HG03521 (cell line): ENCODE data around the gene ERCC3.
"Not testable (repeated sequence)": the region's sequence is repeated elsewhere in the genome, so short reads cannot be mapped to it uniquely, and the experiment has no call there.

ENCODE experiments used
- ATAC-seq: cut with Tn5 transposase; IDR thresholded peaks from one replicate; pipeline ENCODE4 v1.9.1; 2021; ENCODE audit warnings: mild to moderate bottlenecking, moderate library complexity; ENCODE audit not compliant: unreplicated experiment

ERCC3 gene

GRCh38 chr2:127280693-127281092 is 13.3 kb downstream of the ERCC3 start:
- no peak for ATAC-seq

- no peak for ATAC-seq
Observed at GRCh38 chr2:127279781-127280180, 14.2 kb downstream of the ERCC3 start.

- ATAC-seq: no peak
Observed at GRCh38 chr2:127278959-127279358, 15.0 kb downstream of the ERCC3 start.

- no peak for ATAC-seq
Observed at GRCh38 chr2:127277028-127277427, 16.9 kb downstream of the ERCC3 start.

- no peak for ATAC-seq
Observed at GRCh38 chr2:127275789-127276188, 18.2 kb downstream of the ERCC3 start.

GRCh38 chr2:127275356-127275755 is 18.6 kb downstream of the ERCC3 start:
- ATAC-seq: no peak

GRCh38 chr2:127270663-127271062 is 23.3 kb downstream of the ERCC3 start:
- ATAC-seq: no peak

- no peak for ATAC-seq
Observed at GRCh38 chr2:127261804-127262406, 32.0 kb downstream of the ERCC3 start.

- ATAC-seq: no peak
Observed at GRCh38 chr2:127259355-127259754, 34.6 kb downstream of the ERCC3 start.

GRCh38 chr2:127256866-127257265 is 37.1 kb downstream of the ERCC3 start:
- no peak for ATAC-seq

- no peak for ATAC-seq
Observed at GRCh38 chr2:127256381-127256780, 37.6 kb downstream of the ERCC3 start.

- ATAC-seq: no peak
Observed at GRCh38 chr2:127255721-127256120, 38.2 kb downstream of the ERCC3 start.

- ATAC-seq: no peak
Observed at GRCh38 chr2:127255146-127255545, 38.8 kb downstream of the ERCC3 start.

GRCh38 chr2:127254386-127254981 is 39.5 kb downstream of the ERCC3 start:
- ATAC-seq: no peak

- ATAC-seq: not testable (repeated sequence)
Observed at GRCh38 chr2:127241184-127241583, 52.8 kb downstream of the ERCC3 start.

GRCh38 chr2:127239395-127239794 is 54.5 kb downstream of the ERCC3 start:
- no peak for ATAC-seq

GRCh38 chr2:127237768-127238167 is 56.2 kb downstream of the ERCC3 start:
- ATAC-seq: not testable (repeated sequence)

- ATAC-seq: no peak
Observed at GRCh38 chr2:127235082-127235702, 58.8 kb downstream of the ERCC3 start.

GRCh38 chr2:127233710-127234109 is 60.2 kb downstream of the ERCC3 start:
- no peak for ATAC-seq

GRCh38 chr2:127231130-127231865 is 62.6 kb downstream of the ERCC3 start:
- ATAC-seq: no peak

- no peak for ATAC-seq
Observed at GRCh38 chr2:127229555-127229954, 64.4 kb downstream of the ERCC3 start.

- ATAC-seq: no peak
Observed at GRCh38 chr2:127228102-127228501, 65.8 kb downstream of the ERCC3 start.
